GM19395 (cell line): Measurements from ENCODE around the gene GPLD1.
"Not testable (repeated sequence)": the region's sequence is repeated elsewhere in the genome, so short reads cannot be mapped to it uniquely, and the experiment has no call there.

Experiments
- ATAC-seq: cut with Tn5 transposase; IDR thresholded peaks from one replicate; pipeline ENCODE4 v1.9.1; 2021; ENCODE audit warnings: mild to moderate bottlenecking, moderate library complexity; ENCODE audit not compliant: unreplicated experiment

The GPLD1 gene

DNA sequence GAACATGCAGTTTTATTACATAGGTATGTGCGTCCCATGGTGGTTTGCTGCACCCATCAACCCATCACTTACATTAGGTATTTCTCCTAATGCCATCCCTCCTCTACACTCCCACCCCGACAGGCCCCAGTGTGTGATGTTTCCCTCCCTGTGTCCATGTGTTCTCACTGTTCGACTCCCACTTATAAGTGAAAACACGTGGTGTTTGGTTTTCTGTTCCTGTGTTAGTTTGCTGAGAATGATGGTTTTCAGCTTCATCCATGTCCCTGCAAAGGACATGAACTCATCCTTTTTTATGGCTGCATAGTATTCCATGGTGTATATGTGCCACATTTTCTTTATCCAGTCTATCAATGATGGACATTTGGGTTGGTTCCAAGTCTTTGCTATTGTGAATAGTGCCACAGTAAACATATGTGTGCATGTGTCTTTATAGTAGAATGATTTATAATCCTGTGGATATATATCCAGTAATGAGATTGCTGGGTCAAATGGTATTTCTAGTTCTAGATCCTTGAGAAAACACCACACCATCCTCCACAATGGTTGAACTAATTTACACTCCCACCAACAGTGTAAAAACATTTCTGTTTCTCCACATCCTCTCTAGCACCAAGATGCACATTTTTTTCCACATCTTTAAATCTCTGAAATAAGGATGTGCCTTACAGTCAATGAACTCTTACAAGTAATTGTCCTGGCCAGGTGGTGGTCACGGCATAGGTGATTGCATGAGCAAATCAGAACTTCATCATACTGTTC is 104.8 kb downstream of the GPLD1 start:
- ATAC-seq, result not testable (repeated sequence)

DNA sequence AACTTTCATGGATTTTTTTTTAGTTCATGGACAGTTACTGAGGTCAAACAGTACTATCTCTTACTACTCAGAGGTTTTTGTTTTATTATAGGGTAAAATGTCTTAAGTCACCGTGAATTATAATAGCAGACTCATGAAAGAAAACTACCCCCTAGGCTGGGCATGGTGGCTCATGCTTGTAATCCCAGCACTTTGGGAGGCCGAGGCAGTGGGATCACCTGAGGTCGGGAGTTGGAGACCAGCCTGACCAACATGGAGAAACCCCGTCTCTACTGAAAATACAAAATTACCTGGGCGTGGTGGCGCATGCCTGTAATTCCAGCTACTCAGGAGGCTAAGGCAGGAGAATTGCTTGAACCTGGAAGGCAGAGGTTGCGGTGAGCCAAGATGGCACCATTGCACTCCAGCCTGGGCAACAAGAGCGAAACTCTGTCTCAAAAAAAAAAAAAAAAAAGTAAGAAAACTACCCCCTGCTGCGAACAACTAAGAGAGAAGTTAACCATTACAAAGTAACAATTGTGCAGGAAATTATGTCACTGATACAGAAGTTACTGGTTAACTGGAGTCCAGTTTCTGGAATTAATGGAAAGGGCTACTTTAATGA is 106.4 kb downstream of the GPLD1 start:
- not testable (repeated sequence) for ATAC-seq

DNA sequence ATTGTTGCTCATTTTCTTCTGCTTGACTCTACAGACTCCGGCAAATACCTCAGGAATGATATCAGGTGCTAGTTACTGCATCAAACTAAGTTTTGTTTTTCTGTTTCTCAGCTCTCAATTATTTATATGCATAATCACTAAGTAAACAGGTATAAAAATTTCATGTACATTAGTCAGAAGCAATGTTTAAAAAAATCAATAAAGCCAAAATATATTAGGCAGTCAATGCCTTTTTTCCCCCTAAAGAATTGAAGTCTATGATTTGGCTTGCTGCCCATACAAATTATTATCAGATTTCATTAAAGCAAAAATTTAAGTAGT is 107.2 kb downstream of the GPLD1 start:
- ATAC-seq, result no peak

DNA sequence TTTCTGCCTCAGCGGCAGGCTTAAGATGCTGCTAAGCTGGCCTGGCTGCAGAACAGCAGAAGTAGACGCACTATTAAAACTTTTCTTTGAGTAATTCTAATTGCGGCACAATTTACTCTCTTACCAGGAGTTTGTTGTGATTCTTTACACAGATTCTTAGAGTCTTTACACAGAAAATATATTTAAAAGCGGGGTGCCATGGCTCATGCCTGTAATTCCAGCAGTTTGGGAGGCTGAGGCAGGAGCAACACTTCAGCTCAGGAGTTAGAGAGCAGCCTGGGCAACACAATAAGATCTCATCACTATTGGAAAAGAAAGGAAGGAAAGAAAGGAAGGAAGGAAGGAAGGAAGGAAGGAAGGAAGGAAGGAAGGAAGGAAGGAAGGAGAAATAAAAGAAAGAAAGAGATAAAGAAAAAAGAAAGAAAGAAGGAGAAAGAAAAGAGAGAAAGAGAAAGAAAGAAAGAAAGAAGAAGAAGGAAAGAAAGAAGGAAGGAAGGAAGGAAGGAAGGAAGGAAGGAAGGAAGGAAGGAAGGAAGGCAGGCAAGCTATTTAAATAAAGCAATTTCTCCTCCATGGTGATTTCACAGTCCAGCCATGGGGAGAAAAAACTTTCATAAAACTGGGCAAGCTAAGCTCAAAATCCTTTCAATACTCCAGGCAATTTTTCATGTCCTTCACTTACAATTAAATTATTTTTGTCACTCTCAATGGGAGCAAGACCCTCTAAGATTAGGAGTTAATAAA is 107.7 kb downstream of the GPLD1 start:
- ATAC-seq, result no peak

DNA sequence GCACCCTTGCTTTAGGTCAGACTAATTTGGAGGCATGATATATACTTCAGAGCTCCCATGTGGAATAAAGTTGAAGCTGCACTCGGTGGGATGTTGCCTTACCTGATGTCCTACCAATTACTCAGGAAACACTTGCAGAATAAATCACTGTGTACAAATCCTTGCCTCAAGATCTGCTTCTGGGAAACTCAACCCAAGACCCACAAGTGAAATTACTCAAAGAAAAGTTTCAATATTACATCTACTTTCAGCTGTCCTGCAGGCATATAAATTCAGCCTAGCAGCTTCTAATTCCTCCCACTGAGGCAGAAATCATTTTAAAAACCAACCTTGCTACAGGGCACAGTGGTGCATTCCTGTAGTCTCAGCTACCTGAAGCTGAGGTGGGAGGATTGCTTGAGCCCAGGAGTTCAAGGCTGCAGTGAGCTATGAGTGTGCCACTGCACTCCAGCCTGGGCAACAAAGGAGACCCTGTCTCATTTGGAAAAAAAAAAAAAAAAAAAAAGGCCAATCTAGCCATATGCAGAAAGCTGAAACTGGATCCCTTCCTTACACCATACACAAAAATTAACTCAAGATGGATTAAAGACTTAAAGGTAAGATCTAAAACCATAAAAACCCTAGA is 110.8 kb downstream of the GPLD1 start:
- peak; percentile 78 for ATAC-seq
